Measurements from ENCODE around the gene GART.

DNA sequence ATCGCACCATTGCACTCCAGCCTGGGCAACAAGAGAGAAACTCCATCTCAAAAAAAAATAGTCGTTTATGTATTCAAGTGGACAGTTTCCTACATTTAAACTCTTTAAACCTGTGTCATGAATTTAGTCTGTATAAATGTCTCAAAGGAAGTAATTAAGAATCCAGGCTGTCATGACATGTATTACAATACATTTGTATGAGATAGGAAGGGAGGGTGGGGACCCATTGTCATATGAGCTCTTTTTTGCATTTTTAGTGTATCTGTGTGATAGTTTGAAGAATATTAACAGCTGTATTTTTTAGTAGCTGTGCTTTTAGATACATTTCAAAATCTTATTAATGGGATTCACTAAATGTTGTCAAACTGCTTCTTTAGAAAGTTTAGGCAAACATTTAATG, 26.5 kb upstream of the GART start:
- TF ChIP-seq, protein P1, sequence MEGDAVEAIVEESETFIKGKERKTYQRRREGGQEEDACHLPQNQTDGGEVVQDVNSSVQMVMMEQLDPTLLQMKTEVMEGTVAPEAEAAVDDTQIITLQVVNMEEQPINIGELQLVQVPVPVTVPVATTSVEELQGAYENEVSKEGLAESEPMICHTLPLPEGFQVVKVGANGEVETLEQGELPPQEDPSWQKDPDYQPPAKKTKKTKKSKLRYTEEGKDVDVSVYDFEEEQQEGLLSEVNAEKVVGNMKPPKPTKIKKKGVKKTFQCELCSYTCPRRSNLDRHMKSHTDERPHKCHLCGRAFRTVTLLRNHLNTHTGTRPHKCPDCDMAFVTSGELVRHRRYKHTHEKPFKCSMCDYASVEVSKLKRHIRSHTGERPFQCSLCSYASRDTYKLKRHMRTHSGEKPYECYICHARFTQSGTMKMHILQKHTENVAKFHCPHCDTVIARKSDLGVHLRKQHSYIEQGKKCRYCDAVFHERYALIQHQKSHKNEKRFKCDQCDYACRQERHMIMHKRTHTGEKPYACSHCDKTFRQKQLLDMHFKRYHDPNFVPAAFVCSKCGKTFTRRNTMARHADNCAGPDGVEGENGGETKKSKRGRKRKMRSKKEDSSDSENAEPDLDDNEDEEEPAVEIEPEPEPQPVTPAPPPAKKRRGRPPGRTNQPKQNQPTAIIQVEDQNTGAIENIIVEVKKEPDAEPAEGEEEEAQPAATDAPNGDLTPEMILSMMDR (IDR thresholded peaks at IDR 0.05) = no peak
- no peak for TF ChIP-seq POLR2AphosphoS5 (IDR thresholded peaks at IDR 0.05)
